ENCODE measurements around the gene SEC14L1.

The SEC14L1 gene

DNA sequence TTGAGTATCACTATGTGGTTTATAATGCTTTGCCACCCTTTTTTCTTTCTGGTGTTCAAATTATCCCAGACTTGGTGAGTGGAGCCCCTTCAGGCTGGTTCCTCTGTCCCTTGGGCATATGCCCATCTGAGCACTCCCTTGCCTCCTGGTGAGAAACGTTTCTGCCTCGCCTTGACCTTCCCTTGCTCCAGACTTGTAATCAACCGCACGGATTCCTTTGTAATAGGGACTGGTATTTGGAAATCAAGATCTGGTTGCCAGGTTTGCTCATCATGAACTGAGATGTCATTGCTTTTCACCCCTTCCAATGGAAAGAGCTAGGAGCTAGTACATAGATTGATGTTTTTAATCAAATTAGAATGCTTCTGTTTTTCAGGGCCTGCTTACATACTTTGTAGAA lies 43.7 kb downstream of the SEC14L1 start:
- no peak overlapping the region for H3K27ac ChIP-seq
- no peaks in the 10 kb centered on the region for H3K27me3 ChIP-seq (ENCODE audit: insufficient read depth, low read depth, severe bottlenecking)
- TF ChIP-seq, protein P1, sequence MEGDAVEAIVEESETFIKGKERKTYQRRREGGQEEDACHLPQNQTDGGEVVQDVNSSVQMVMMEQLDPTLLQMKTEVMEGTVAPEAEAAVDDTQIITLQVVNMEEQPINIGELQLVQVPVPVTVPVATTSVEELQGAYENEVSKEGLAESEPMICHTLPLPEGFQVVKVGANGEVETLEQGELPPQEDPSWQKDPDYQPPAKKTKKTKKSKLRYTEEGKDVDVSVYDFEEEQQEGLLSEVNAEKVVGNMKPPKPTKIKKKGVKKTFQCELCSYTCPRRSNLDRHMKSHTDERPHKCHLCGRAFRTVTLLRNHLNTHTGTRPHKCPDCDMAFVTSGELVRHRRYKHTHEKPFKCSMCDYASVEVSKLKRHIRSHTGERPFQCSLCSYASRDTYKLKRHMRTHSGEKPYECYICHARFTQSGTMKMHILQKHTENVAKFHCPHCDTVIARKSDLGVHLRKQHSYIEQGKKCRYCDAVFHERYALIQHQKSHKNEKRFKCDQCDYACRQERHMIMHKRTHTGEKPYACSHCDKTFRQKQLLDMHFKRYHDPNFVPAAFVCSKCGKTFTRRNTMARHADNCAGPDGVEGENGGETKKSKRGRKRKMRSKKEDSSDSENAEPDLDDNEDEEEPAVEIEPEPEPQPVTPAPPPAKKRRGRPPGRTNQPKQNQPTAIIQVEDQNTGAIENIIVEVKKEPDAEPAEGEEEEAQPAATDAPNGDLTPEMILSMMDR (IDR thresholded peaks at IDR 0.05; ENCODE audit: low read depth, low read length) = no peak
- DNase-seq = no peak
- no peaks in the 10 kb centered on the region for H3K9me3 ChIP-seq (ENCODE audit: severe bottlenecking)
- no peaks in the 10 kb centered on the region for H3K36me3 ChIP-seq
- no peak overlapping the region for H3K4me3 ChIP-seq (ENCODE audit: low read depth, low read length)

DNA sequence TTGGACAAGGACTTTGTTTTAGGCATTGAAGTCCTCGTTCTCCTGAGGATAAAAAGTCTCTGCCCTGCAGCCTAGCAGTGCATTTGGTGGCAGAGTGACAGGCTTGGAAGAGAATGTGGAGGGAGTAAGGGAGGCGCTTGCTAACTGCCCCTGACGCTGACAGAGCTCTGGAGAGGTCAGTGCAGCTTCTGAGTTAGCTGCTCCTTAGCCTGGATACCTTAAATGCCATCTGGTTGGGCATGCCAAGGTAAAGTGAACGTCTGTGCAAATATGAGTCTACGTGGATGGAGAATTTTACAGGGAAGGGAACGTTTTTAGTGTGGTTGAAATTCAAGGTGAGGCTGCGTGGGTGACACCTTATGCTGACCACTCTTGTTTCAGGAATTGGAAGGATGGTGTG lies 44.4 kb downstream of the SEC14L1 start:
- no peak for DNase-seq
- Histone ChIP-seq H3K4me3 (ENCODE audit: low read depth, low read length) (no peak overlapping the region), H3K27me3 (ENCODE audit: insufficient read depth, low read depth, severe bottlenecking) (no peaks in the 10 kb centered on the region), H3K9me3 (ENCODE audit: severe bottlenecking) (no peaks in the 10 kb centered on the region), H3K36me3 (no peaks in the 10 kb centered on the region), H3K27ac (no peak overlapping the region)
- TF ChIP-seq, protein P1 (IDR thresholded peaks at IDR 0.05; ENCODE audit: low read depth, low read length) = no peak

DNA sequence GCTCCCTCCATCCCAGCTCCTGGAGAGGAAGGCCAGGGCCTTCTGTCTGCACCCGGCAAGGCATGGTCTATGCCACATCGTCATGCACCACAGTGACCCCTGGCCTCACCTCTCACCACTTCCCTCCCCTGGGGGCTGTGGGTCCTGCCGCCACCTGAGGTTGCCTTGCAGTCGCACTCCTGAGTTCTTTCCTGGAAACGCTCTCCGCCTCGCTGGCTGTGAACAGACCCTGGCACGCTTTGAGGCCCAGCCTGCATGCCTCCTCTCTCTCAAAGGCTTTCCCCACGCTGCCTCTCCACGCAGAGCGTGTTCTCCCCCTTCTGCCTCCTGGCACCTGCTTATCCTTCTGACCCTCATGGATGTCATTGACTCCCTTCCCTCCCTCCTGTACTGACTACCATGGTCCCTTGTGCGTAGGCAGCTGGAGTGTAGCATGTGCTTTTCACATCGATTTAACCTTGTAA lies 45.4 kb downstream of the SEC14L1 start:
- H3K9me3 ChIP-seq (ENCODE audit: severe bottlenecking) = no peaks in the 10 kb centered on the region
- no peak for DNase-seq
- H3K27ac ChIP-seq = no peak overlapping the region
- TF ChIP-seq, protein P1 (IDR thresholded peaks at IDR 0.05; ENCODE audit: low read depth, low read length) = no peak
- H3K27me3 ChIP-seq (ENCODE audit: insufficient read depth, low read depth, severe bottlenecking) = no peaks in the 10 kb centered on the region
- no peak overlapping the region for H3K4me3 ChIP-seq (ENCODE audit: low read depth, low read length)
- H3K36me3 ChIP-seq = peaks cover 2% of the 10 kb centered on the region; the same call in 1 of the 2 replicates

DNA sequence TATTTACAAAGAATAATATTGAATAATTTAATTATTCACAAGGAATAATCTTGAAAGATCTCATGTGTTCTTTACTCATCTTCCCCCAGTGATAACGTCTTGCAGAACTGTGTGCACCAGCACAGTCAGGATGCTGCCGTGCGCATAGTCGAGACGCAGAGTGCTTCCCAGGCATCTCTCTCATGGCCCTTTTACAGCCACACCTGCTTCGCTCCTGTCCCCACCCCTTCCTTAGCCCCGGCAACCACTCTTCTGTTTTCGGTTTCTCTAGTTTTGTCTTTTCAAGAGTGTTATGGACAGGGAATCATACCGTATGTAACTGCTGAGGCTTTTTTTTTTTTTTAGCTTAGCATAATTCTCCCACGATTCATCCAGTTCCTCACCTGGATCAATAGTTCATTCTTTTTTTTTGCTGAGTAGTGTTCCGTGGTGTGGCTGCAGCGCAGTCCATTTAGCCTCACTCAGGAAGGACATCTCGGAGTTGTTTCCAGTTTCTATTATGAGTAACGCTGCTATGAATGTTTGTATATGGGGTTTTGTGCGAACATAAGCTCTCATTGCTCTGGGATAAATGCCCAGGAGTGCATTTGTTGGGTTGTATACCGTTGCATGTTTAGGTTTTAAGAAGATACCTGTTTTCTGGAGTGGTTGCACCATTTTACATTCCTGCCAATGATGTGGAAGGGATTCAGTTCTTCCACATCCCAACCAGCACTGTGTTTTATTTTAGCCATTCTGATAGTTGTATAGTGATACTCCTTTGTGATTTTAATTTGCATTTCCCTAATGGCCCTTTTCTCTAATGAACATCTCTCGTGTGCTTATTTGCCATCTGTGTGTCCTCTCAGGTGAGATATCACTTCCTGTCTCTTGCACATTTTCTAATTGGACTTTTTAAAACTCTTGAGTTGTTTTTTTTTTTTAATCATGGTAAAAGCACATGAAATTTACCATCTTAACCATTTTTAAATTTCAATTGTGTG lies 47.6 kb downstream of the SEC14L1 start:
- no peak overlapping the region for H3K27ac ChIP-seq
- TF ChIP-seq, protein P1 (IDR thresholded peaks at IDR 0.05; ENCODE audit: low read depth, low read length) = no peak

DNA sequence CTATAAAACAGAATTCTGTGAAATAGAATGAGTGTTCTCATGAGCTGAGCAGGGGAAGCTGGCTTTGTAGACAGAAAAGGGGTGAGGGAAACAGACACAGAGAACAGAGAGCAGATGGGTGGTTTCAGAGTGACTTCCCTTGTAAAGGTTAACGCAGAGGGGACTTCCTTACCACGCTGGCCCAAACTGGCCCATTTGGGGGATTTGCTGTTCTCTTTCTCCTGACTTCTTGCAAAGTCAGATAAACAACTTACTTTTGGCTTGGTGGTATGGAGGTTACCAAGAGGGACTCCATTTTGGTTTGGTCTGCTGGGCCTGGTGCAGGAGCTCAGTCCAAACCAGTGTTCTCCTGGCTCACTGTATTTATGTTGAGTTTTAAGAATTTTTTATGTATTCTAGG lies 48.4 kb downstream of the SEC14L1 start:
- H3K27me3 ChIP-seq (ENCODE audit: insufficient read depth, low read depth, severe bottlenecking) = no peaks in the 10 kb centered on the region
- H3K9me3 ChIP-seq (ENCODE audit: severe bottlenecking) = no peaks in the 10 kb centered on the region
- no peak overlapping the region for H3K4me3 ChIP-seq (ENCODE audit: low read depth, low read length)
- TF ChIP-seq, protein P1 (IDR thresholded peaks at IDR 0.05; ENCODE audit: low read depth, low read length) = no peak
- H3K27ac ChIP-seq = no peak overlapping the region
- DNase-seq = no peak
- H3K36me3 ChIP-seq = peaks cover 28% of the 10 kb centered on the region

More for the DNA sequence above, 47.6 kb downstream of the SEC14L1 start:
- no peak overlapping the region for H3K4me3 ChIP-seq (ENCODE audit: low read depth, low read length)
- H3K9me3 ChIP-seq (ENCODE audit: severe bottlenecking) = no peaks in the 10 kb centered on the region
- H3K36me3 ChIP-seq = peaks cover 20% of the 10 kb centered on the region
- no peaks in the 10 kb centered on the region for H3K27me3 ChIP-seq (ENCODE audit: insufficient read depth, low read depth, severe bottlenecking)
- DNase-seq = no peak
